G401.6 (cell line): ENCODE data around the gene SEC14L6.
"Not testable (repeated sequence)": the region's sequence is repeated elsewhere in the genome, so short reads cannot be mapped to it uniquely, and the experiment has no call there.

Source experiments
- FAIRE-seq: peaks from 2 replicates; lab custom pipeline; 2012; peaks lifted over from hg19 to GRCh38; lab: Jason Lieb, UNC

SEC14L6 gene

DNA sequence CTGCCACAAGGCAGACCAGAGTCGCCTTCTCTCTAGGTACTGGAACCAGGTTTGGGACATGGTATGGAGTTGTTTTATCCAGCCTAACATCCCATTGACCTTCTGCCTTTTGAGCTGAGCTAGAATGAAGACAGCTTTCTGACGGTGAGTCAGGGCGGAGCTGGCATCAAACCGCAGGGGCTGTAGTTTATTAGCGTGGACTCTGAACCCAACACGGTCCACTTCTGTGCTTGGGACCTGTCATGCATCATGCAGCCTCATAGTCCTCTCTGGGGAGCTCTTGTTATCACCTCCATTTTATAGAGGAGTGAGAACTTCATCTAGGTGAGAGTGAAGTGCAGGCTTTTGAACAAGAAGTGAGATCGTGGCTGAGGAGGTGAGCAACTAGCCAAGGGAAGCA lies 19.6 kb upstream of the SEC14L6 start:
- FAIRE-seq: no peak

DNA sequence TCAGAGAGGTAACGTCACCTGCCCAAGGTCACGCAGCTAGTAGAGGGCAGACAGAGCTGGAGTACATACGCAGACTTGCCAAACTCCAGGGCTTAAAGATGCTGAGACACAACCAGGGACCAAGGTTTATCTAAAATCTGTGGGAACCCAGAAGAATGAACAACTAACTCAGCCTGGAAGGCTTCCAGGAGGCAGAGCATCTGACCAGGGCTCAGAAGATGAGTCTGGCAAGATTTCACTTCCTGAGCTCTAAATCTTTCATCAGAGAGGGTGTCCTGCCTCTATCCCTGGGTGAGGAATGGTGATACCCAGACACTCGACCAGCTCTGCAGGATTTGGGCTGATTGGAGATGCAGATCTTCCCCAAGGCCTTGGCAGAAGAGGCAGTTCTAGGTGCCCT lies 18.8 kb upstream of the SEC14L6 start:
- no peak for FAIRE-seq

DNA sequence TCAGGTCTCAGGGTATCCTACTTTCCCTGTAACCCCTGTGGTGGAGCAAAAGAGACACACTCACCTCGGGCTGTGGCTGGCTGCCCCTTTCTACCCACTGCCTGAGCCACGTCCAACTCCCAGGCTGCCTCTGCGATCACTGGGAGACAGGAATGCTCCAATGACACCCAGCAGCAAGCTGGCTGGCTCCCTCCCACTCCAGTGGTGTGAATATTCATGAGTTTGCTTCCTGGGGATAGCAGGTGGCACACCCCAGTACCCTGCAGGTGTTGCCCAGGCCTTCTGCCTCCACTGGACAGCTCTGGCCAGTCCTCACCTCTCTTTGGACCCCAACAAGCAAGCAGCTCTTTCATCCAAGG lies 18.2 kb upstream of the SEC14L6 start:
- no peak for FAIRE-seq

DNA sequence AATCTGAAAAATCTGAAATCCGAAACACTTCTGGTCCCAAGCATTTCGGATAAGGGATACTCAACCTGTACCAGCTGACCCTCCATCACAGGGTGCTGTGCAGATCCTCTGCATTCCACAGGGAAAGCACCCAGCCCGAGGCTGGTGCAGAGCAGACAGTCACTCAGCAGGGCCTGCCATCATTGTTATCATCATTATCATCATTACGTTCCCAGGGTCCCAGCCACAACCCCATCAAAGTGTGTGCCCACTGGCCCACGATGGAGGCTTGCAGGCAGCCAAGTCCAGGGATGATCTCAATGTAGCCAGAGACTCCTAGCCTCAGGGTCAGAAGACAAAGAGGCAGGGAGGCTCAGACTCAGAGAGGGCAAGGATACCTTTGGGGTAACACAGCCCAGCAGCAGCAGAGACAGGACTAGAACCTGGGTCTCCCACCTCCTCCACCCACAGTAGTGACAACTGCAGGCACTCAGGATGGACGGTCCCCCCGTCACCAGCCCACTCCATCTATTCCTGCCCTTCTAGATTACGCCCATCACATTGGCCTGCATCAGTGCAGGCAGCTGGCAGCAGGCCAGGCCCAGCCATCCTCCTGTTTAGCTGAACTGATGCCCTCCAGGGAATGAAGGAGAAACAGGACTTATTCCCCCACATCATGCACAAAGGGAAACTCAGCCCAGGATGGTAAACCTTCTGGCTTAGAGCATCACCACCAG lies 17.7 kb upstream of the SEC14L6 start:
- FAIRE-seq: no peak

DNA sequence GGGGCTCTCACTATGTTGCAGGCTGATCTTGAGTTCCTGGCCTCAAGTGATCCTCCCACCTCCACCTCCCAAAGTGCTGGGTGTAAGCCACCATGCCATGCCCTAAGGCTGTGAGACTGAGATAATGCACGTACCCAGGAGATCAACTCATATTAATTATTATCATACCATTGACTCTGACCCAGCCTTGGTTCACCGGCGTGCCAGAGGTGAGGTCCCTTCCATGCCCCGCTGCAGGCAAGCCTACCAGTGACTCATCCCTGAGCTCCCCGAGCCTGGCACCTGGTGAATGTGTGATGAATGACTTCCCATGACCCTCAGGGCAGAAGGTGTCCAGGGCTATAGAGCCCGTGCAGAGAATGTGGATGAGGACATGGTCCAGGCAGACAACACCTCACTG lies 15.8 kb upstream of the SEC14L6 start:
- no peak for FAIRE-seq

DNA sequence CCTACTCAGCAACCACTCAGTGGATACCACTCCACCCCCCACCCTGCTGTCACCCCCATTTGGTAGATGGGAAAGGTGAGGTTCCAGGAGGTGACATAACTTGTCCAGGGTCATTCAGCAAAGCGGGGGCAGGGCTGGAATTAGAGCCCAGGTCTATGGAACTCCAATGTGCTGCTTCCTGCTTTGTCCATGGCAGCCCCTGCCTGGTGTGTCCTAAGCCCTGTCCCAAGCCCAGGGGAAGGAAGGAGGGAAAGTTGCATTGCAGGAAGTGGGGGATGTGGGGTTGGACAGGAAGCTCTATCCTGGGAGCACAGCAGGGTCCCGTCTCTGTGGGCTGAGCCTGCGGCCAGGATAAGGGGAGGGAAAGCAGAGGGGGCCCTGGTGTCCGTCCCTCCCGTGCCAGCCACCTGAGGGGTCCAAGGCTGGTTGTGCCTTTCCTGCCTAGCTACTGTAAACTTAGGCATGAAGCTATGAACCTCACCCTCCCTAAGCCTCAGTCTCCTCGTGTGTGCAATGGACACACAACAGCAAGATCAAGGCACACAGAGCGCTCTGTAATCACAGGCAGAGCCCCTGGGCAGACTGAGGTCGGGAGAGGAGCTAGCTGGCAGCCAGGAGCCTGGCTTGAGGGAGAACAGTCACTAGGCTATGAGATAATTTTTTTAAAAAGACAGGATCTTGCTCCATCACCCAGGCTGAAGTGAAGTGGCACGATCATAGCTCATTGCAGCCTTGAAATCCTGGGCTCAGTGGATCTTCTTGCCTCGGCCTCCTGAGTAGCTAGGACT lies 15.1 kb upstream of the SEC14L6 start:
- FAIRE-seq: no peak

DNA sequence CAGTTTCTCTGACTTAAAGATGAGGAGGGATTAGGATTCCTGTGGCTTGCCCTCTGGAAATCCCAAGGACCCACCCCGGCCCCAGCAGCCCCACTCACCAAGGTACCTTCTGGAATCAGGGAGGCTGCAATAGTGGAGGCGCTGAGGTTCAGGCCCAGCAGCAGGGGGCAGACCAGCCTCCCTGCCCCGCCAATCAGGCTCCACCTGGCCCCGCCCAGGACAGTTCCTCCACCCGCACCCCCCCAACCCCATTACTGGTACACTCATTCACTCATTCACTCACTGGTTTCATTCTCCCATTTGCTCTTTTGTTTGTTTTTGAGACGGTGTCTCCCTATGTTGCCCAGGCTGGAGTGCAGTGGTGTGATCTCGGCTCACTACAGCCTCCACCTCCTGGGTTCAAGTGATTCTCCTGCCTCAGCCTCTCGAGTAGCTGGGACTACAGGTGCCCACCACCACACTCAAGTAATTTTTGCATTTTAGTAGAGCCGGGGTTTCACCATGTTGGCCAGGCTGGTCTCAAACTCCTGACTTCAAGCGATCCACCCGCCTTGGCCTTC lies 14.2 kb upstream of the SEC14L6 start:
- FAIRE-seq: not testable (repeated sequence)

DNA sequence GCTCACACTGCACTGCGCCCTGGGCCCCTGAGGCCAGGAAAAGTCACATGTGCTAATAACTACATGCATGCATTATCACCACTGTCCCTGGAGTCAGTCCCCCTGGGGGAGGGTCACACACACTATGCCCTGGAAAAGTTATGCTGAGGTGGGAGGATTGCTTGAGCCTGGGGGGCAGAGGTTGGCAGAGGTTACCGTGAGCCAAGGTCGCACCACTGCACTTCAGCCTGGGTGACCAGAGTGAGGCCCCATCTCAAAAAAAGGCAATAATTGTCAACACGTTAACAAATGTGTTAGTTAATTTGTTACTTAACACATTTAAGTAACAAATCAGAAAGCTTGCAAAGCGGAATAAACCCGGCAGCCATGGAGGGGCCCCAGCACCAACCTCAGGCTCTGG lies 13.3 kb upstream of the SEC14L6 start:
- FAIRE-seq: no peak

DNA sequence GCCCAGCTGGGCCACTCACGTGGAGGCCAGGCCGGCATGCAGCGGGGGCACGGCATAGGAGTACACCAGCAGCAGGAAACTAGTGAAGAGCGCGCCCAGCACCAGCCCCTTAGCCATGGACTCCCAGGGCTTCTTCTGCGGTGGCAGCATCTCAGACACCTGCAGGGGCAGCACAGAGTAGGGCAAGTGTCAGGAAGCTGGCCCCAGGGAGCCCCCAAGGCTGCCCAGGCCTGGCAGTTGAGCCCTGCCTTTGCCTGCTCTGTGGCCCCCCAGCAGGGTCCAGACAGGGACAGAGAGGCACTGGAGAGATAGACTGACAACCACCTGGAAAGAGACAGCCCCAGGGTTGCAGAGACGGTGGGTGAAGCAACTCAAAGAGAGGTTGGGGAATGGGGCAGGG lies 10.7 kb upstream of the SEC14L6 start:
- no peak for FAIRE-seq

DNA sequence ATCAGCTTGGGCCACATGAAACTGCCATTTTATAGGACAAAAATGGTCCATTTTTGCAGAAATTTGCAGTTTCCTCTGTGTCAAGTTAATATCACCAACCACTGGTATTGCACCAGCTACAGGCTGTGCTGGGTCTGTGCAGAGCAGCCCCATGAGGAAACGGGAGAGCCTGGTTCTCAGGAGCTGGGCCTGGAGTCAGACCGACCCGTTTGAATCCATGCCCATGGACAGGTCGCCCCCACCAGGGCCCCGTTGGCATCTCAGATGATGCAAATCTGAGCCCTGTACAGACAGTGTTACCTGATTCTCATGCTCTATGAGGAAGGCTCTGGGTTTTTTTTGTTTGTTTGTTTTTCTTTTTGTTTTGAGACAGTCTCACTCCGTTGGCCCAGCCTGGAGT lies 9.8 kb upstream of the SEC14L6 start:
- FAIRE-seq: no peak

DNA sequence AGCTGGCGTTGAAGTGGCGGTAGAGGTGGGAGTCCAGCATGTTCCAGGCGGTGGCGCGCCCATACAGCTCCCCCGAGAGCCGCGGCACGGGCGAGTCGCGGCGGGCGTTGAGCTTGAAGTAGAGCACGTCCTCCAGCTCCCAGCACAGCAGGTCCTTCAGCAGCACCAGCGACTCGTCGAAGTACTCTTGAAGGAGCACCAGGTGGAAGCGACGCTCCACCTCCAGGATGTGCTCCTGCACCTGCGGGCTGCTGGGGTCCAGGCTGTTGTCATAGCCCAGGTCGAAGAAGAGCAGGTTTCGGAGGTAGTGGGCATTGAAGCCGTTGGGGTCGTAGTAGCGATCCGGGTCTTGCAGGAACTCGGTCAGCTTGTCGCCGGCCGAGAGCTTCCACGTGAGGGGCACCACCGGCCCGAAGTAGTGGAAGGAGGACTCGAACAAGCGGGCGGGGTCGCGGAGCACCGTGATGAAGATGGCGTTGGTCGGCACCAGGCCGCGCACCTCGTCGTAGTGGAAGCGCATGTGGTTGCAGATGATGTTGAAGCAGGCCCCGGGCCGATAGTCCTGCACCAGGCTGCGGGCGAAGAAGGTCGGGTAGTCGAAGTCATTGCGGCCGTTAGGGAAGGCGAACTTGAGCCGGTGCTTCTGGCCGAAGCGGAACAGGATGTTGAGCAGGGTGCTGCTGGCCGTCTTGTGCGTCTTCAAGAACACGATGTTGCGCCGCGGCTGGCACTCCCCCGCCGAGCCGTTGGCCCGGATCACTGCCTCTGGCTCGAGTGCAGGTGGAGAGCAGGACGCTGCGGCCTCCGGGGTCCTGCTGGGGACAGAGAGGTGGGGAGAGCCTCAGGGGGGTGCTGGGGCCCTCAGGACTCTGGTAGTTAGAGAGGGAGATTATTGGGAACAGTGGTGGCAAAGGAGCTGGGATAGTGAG lies 9.0 kb upstream of the SEC14L6 start:
- FAIRE-seq: no peak

DNA sequence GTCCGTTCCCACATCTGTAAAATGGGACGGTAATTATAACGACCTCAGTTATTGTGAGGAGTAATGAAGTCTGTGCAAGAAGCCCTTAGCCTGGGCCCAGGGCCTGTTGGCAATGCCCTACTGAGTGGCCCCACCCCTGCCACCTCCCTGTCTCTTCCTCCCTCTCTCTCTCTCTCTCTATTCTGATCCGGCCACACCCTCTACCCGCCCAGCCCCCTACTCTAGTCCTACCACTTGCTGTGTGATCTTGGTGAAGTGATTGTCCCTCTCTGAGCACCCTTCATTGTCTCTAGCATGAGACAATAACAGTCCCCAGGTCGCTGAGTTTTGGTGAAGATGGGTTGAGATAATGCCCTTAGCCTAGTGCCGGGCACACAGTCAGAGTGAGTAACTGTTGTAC lies 7.4 kb upstream of the SEC14L6 start:
- FAIRE-seq: no peak

DNA sequence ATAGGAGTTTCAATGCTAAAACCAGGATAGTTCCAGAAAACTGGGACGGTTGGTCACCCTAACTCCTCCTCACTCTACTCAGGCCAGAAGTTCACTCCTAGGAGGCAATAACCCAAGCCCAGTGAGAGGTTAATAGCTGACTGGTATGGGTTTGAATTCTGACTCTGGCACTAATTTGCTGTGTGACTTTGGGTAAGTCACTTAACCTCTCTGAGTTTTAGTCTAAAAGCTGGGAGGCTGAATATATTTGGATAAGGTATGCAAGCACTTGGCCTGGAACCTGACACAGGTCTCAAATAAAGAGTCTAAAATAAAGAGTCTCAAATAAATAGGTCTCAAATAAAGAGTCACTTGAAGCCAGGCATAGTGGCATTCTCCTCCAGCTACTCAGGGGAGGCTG lies 6.2 kb upstream of the SEC14L6 start:
- no peak for FAIRE-seq

DNA sequence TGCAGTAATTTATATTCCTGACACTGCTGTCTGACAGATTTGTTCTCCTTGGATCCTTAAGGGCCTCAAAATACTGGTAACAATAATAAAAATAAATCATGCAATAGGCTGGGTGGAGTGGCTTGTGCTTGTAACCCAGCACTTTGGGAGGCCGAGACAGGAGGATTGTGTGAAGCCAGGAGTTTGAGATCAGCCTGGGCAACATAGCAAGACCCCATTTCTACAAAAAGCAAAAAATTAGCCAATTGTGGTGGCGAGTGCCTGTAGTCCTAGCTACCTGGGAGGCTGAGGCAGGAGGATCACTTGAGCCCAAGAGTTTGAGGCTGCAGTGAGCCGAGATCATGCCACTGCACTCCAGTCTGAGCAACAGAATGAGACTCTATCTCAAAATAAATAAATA lies 5.3 kb upstream of the SEC14L6 start:
- FAIRE-seq: not testable (repeated sequence)

DNA sequence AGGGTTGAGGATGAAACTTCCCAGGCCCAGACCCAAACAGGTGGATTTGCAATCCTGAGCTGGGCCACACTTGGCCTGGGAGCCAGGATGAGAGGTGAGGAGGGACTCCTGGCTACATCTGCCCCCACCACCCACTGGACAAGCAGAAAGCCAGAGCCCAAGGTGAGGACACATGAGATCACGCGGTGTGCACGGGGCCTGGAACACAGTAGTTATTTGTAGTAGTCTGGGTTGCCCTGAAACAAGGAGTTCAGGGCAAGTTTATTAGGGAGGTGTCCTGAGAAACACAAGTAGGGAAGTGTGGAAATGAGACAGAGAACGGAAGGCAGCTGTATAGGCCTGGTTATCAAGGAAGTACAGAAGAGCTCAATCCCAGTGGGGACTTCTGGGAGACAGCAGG lies 647 bp upstream of the SEC14L6 start:
- no peak for FAIRE-seq

DNA sequence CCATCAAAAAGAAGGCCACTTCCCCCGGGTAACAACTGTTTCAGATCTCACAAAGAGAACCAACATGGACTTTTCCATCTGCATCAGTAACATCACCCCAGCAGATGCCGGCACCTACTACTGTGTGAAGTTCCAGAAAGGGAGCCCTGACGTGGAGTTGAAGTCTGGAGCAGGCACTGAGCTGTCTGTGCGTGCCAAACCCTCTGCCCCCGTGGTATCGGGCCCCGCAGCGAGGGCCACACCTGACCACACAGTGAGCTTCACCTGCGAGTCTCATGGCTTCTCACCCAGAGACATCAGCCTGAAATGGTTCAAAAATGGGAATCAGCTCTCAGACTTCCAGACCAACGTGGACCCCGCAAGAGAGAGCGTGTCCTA lies 3.7 kb downstream of the SEC14L6 start:
- no peak for FAIRE-seq

DNA sequence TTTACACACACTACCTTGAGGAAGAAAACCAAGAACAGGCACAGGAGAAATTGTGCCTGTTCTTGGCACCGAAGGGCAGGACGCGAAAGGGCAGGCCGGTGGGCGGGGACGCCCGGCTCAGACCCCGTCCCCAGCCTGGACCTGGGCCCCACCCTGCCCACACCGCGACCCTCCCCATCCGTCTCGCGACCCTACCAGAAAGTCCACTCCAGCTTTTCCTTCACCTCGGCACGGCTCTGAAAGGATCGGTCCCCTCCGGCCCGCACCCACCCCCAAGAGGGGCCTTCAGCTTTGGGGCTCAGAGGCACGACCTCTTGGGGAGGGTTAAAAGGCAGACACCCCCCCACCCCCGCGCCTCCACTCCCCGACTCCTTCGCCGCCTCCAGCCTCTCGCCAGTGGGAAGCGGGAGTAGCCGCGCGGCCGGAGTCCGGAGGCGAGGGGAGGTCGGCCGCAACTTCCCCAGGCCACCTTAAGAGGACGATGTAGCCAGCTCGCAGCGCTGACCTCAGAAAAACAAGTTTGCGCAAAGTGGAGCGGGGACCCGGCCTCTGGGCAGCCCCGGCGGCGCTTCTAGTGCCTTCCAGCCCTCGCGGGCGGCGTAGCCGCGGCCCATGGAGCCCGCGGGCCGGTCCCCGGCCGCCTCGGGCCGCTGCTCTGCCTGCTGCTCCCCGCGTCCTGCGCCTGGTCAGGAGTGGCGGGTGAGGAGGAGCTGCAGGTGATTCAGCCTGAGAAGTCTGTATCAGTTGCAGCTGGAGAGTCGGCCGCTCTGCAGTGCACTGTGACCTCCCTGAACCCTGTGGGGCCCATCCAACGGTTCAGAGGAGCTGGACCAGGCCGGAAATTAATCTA lies 4.4 kb downstream of the SEC14L6 start:
- FAIRE-seq: no peak

DNA sequence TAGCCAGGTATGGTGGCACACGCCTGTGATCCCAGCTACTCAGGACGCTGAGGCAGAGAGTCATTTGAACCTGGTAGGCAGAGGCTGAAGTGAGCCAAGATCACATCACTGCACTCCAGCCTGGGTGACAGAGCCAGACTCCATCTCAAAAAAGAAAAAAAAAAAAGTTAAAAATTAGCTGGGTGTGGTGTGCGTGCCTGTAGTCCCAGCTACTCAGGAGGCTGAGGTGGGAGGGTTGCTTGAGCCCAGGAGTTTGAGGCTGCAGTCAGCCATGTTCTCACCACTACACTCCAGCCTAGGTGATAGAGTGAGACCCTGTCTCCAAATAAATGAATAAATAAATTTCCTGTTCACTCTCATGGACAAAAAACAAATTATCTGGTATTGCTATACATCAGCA lies 5.0 kb downstream of the SEC14L6 start:
- FAIRE-seq: not testable (repeated sequence)

DNA sequence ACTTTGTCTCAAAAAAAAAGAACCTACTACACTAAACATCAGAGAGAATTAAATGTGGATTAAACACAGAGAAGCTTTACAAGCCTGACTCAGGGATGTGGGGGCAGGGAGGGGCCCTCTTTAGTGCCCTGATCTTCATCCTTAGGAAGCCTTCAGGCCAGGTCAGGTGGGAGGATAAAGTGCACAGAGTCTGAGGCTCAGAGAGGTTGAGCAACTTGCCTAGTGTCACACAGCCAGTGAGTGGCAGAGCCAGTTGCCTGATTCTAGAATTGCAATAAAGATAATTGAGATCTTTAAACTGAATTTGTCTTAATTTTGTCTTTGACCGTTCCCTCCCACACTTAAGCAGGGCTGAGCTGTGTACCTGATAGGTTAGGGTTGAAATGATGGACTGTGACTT lies 7.2 kb downstream of the SEC14L6 start:
- FAIRE-seq: no peak

DNA sequence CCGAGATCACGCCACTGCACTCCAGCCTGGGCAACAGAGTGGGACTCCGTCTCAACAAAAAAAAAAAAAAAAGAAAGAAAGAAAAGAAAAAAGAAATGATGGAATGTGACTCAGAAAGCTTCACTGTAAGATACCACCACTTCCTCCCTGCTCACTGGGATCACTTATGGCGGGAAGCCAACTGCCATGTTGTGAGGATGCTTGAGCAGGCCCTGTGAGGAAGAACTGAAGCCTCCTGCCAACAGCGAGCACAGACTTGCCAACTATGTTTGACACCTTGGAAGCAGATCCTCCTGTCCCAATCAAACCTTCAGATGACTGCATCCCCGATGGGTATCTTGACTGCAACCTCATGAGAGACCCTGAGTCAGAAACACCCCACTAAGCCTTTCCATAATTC lies 8.3 kb downstream of the SEC14L6 start:
- no peak for FAIRE-seq

DNA sequence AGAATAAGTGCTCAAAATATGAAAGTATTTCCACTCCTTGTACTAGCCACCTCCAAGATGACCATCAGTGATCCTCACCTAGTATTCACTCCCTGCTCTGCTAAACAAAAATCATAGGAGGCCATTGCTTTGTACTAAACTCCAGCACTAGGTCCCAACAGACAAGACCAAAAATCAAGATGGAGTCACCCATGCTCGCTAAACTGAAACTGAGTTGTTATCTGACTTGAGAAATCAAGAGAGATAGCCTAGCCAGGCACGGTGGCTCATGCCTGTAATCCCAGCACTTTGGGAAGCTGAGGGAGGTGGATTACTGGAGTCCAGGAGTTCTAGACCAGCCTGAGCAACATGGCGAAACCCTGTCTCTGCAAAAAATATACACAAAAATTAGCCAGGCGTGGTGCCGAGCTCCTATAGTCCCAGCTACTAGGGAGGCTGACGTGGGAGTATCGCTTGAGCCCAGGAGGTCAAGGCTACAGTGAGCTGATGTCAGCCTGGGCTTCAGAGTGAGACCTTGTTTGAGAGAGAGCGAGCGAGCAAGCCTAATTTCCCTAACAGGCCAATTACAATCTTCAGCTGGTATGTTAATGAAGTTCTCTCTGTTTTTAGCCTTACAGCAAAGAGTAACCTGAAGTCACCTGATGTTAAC lies 9.3 kb downstream of the SEC14L6 start:
- FAIRE-seq: no peak
